RWPE2 (cell line): ENCODE data around the gene USH2A.
"Not testable (repeated sequence)": the region's sequence is repeated elsewhere in the genome, so short reads cannot be mapped to it uniquely, and the experiment has no call there.

Experiments used
- ATAC-seq: fragments of 200-7000 bp; cut with Tn5 transposase; 3 replicates; pipeline ENCODE4 v1.9.1; 2021; ENCODE audit warnings: low read depth
- DNase-seq: peaks from one replicate; pipeline ENCODE4 v3.0.0-alpha.2; 2020; ENCODE audit warnings: low spot score
- H3K27ac ChIP-seq: fragments of 450-650 bp; 2 replicates; pipeline ENCODE4 v1.5.1; 2017; ENCODE audit warnings: mild to moderate bottlenecking; ENCODE audit not compliant: poor library complexity, severe bottlenecking
- H3K27me3 ChIP-seq: fragments of 250-450 bp; sonication (Bioruptor Pico); 2 replicates; pipeline ENCODE4 v1.5.1; 2021; ENCODE audit warnings: mild to moderate bottlenecking, moderate library complexity; ENCODE audit not compliant: insufficient read depth, poor library complexity, severe bottlenecking
- H3K36me3 ChIP-seq: fragments of 250-450 bp; sonication (Bioruptor Pico); 2 replicates; pipeline ENCODE4 v1.5.1; 2020; ENCODE audit warnings: low read depth, mild to moderate bottlenecking, moderate library complexity
- H3K4me1 ChIP-seq: fragments of 250-450 bp; sonication (Bioruptor Pico); 2 replicates; pipeline ENCODE4 v1.5.1; 2021; ENCODE audit warnings: mild to moderate bottlenecking, moderate library complexity; ENCODE audit not compliant: insufficient read depth, poor library complexity, severe bottlenecking
- H3K4me3 ChIP-seq: fragments of 250-450 bp; sonication (Bioruptor Pico); 2 replicates; pipeline ENCODE4 v1.5.1; 2021; ENCODE audit warnings: mild to moderate bottlenecking, moderate library complexity; ENCODE audit not compliant: severe bottlenecking
- H3K9me3 ChIP-seq: fragments of 250-450 bp; sonication (Bioruptor Pico); 2 replicates; pipeline ENCODE4 v1.5.1; 2021; ENCODE audit warnings: mild to moderate bottlenecking, moderate library complexity; ENCODE audit not compliant: severe bottlenecking
- TF ChIP-seq, protein P1 (sequence below): fragments of 450-650 bp; IDR thresholded peaks from one replicate; pipeline ENCODE4 v1.5.1; 2017; ENCODE audit warnings: mild to moderate bottlenecking, moderate library complexity; ENCODE audit not compliant: poor library complexity, severe bottlenecking

Gene USH2A

DNA sequence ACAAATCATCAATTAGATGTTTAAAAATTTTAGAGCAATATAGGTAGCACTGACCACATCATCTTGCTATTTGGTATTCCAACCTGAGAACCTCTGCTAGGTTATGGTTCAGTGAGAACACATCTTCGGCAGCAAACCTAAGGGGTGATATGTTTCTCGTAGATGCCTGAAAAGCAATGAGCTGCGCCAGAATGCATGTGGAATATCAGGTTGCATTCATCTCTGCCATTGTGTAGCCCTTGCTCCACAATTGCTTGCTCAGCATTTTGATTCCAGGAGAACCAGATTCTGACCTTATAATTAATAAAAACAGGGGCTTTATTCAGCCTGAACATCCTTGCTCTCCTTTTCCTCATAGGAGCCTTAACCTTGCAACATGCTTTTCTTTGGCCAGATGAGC is 408.1 kb downstream of the USH2A start:
- TF ChIP-seq, protein P1, sequence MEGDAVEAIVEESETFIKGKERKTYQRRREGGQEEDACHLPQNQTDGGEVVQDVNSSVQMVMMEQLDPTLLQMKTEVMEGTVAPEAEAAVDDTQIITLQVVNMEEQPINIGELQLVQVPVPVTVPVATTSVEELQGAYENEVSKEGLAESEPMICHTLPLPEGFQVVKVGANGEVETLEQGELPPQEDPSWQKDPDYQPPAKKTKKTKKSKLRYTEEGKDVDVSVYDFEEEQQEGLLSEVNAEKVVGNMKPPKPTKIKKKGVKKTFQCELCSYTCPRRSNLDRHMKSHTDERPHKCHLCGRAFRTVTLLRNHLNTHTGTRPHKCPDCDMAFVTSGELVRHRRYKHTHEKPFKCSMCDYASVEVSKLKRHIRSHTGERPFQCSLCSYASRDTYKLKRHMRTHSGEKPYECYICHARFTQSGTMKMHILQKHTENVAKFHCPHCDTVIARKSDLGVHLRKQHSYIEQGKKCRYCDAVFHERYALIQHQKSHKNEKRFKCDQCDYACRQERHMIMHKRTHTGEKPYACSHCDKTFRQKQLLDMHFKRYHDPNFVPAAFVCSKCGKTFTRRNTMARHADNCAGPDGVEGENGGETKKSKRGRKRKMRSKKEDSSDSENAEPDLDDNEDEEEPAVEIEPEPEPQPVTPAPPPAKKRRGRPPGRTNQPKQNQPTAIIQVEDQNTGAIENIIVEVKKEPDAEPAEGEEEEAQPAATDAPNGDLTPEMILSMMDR: no peak
- ATAC-seq: no peak
- no peaks in the 10 kb centered on the region for H3K4me1 ChIP-seq
- no peak for DNase-seq
- H3K9me3 ChIP-seq: no peaks in the 10 kb centered on the region
- no peaks in the 10 kb centered on the region for H3K36me3 ChIP-seq
- H3K27me3 ChIP-seq: no peaks in the 10 kb centered on the region
- no peak overlapping the region for H3K27ac ChIP-seq
- no peak overlapping the region for H3K4me3 ChIP-seq

DNA sequence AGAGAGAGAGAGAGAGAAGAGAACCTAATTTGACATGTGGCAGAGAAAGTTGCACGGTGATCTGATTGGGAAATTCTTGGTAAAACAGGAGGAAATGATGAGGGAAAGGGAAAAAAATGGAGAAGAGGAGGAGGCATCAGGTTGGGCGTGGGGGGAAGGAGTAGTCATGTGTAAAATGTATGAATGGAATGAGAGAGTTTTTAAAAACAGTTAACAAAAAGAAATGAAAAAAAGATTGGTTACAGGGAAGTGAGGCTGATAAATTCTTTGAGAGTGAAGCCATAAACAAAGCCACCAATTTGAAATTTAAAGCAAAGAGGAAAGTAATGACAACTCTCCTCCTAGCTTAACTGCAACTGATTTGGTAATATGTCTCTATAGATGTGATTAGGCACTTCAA is 409.2 kb downstream of the USH2A start:
- no peak for DNase-seq

DNA sequence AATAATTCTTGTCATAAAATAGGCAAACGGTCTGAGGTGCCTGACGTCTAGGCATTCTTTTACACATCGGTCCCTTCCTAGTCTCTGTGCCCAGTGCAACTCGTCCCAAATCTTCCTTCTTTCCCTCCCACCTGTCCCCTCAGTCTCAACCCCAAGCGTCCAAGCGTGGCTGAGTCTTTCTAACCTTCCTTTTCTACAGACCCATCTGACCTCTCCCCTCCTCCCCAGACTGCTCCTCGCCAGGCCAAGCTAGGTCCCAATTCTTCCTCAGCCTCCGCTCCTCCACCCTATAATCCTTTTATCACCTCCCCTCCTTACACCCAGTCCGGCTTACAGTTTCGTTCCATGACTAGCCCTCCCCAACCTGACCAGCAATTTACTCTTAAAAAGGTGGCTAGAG is 413.8 kb downstream of the USH2A start:
- not testable (repeated sequence) for H3K27ac ChIP-seq, H3K4me3 ChIP-seq, H3K4me1 ChIP-seq, H3K27me3 ChIP-seq, H3K9me3 ChIP-seq, H3K36me3 ChIP-seq, DNase-seq, ATAC-seq

More for the DNA sequence above, 409.2 kb downstream of the USH2A start:
- Histone ChIP-seq H3K4me3 (no peak overlapping the region), H3K27me3 (no peaks in the 10 kb centered on the region), H3K9me3 (no peaks in the 10 kb centered on the region), H3K27ac (no peak overlapping the region), H3K4me1 (no peaks in the 10 kb centered on the region), H3K36me3 (no peaks in the 10 kb centered on the region)
- no peak for ATAC-seq
- TF ChIP-seq, protein P1: no peak

DNA sequence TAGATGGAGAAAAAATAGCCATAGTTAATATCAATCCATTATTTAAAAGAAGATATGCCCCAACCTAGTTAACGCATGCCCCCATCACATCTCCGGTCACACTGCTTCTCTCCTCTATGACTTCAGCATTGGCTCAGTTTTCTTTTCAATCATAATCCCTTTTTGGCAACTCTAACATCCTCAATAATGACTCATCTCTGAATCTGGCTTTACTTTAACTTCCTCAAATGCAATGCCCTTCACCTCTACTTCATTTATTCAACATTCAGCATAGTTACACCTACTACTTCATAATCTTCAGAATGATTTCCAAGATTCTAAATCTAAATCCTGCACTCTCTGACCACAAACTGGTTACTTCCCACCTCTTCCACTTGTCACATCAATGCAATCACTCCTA is 417.3 kb downstream of the USH2A start:
- no peaks in the 10 kb centered on the region for H3K36me3 ChIP-seq
- ATAC-seq: 0 out of 3 replicates have a peak, but pooled peaks have one; percentile 29
- H3K27me3 ChIP-seq: no peaks in the 10 kb centered on the region
- no peak for DNase-seq
- TF ChIP-seq, protein P1: no peak
- no peak overlapping the region for H3K27ac ChIP-seq
- H3K9me3 ChIP-seq: no peaks in the 10 kb centered on the region
- H3K4me1 ChIP-seq: no peaks in the 10 kb centered on the region
- H3K4me3 ChIP-seq: no peak overlapping the region

DNA sequence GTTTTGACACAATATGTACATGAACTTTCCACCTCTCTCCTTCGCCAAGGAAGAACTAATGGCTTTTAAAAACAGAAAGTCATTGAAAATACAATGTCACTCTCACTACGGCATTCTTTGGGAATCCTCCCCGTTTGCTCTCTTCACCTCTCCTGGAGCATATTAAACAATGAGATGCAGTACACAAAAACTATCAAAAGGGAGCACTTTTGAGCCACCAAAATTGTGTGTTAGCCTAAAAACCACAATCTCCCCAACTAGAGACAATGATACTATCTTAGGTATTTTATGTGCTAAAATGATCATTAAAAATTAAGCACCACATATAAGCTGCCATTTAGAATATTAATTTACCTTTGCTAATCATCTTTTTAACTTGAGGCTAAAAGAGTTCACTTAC is 430.6 kb downstream of the USH2A start:
- TF ChIP-seq, protein P1: no peak
- no peak overlapping the region for H3K4me3 ChIP-seq
- DNase-seq (no peak), ATAC-seq (no peak)
- H3K4me1 ChIP-seq: no peaks in the 10 kb centered on the region
- H3K9me3 ChIP-seq: no peaks in the 10 kb centered on the region
- H3K27ac ChIP-seq: no peak overlapping the region
- no peaks in the 10 kb centered on the region for H3K36me3 ChIP-seq
- no peaks in the 10 kb centered on the region for H3K27me3 ChIP-seq
